Fibroblast of skin of back (primary cell): ENCODE results near the gene SEMA4F. TPM values are rescaled to one million over a fixed set of nuclear protein-coding genes. Genes with fewer than 3 reads are reported as not detected.
"Not testable (repeated sequence)": the region's sequence is repeated elsewhere in the genome, so short reads cannot be mapped to it uniquely, and the experiment has no call there.

Experiments
- DNase-seq: peaks from one replicate; pipeline ENCODE4 v3.0.0-alpha.2; 2013
- polyA plus RNA-seq, 2 experiments: library from polyadenylated mRNA; unstranded; fragments of 120-200 nt; gene quantifications; one replicate each; pipeline ENCODE4 v1.2.1, GENCODE V29; 2013; ENCODE audit not compliant: insufficient read length in 2 of 2

SEMA4F gene
- 7.0 TPM for polyA plus RNA-seq (2013, experiment 1 of 2; ENCODE audit: insufficient read length)
- 7.7 TPM for polyA plus RNA-seq (2013, experiment 2 of 2; ENCODE audit: insufficient read length)

- peak; percentile 95 for DNase-seq
Measured at GRCh38 chr2:74653985-74654882, at the start of gene SEMA4F. TSS of gene SEMA4F (plus strand) at chr2:74654247. CDS start at chr2:74654377, 130 bp downstream.

GRCh38 chr2:74606927-74607326, 47.1 kb upstream of the SEMA4F start:
- no peak for DNase-seq

- no peak for DNase-seq
Measured at GRCh38 chr2:74617122-74617521, 36.9 kb upstream of the SEMA4F start.

- DNase-seq, result no peak
Measured at GRCh38 chr2:74618410-74619083, 35.5 kb upstream of the SEMA4F start.

- no peak for DNase-seq
Measured at GRCh38 chr2:74619651-74620297, 34.3 kb upstream of the SEMA4F start.

GRCh38 chr2:74620671-74621070, 33.4 kb upstream of the SEMA4F start:
- DNase-seq, result no peak

- DNase-seq, result no peak
Measured at GRCh38 chr2:74625658-74626425, 28.2 kb upstream of the SEMA4F start.

- DNase-seq, result no peak
Measured at GRCh38 chr2:74628538-74629105, 25.4 kb upstream of the SEMA4F start.

- not testable (repeated sequence) for DNase-seq
Measured at GRCh38 chr2:74630454-74630853, 23.6 kb upstream of the SEMA4F start.

GRCh38 chr2:74632209-74632938, 21.7 kb upstream of the SEMA4F start:
- DNase-seq, result peak; percentile 26

- no peak for DNase-seq
Measured at GRCh38 chr2:74632939-74633312, 21.1 kb upstream of the SEMA4F start.

GRCh38 chr2:74639550-74639949, 14.5 kb upstream of the SEMA4F start:
- no peak for DNase-seq

GRCh38 chr2:74645344-74645743, 8.7 kb upstream of the SEMA4F start:
- DNase-seq, result no peak

- DNase-seq, result no peak
Measured at GRCh38 chr2:74646201-74646600, 7.8 kb upstream of the SEMA4F start.

- no peak for DNase-seq
Measured at GRCh38 chr2:74646834-74647482, 7.1 kb upstream of the SEMA4F start.

- DNase-seq, result no peak
Measured at GRCh38 chr2:74648009-74648443, 6.0 kb upstream of the SEMA4F start, which contains the start of gene M1AP. TSS of gene M1AP (minus strand) at chr2:74648330. CDS start at chr2:74640275, 8,055 bp downstream.

GRCh38 chr2:74653589-74653984, 460 bp upstream of the SEMA4F start:
- no peak for DNase-seq

- DNase-seq, result no peak
Measured at GRCh38 chr2:74655579-74655978, 1.5 kb downstream of the SEMA4F start.

- DNase-seq, result peak; percentile 69
Measured at GRCh38 chr2:74658516-74658915, 4.5 kb downstream of the SEMA4F start.

GRCh38 chr2:74659462-74659861, 5.4 kb downstream of the SEMA4F start:
- DNase-seq, result no peak

- DNase-seq, result no peak
Measured at GRCh38 chr2:74668087-74668486, 14.0 kb downstream of the SEMA4F start.
